Measurements from ENCODE around the gene RHBG. TPM values are rescaled to one million over a fixed set of nuclear protein-coding genes. Genes with fewer than 3 reads are reported as not detected.

The RHBG gene
- total RNA-seq, 1 experiment from 2014 or later: 5.7 TPM

DNA sequence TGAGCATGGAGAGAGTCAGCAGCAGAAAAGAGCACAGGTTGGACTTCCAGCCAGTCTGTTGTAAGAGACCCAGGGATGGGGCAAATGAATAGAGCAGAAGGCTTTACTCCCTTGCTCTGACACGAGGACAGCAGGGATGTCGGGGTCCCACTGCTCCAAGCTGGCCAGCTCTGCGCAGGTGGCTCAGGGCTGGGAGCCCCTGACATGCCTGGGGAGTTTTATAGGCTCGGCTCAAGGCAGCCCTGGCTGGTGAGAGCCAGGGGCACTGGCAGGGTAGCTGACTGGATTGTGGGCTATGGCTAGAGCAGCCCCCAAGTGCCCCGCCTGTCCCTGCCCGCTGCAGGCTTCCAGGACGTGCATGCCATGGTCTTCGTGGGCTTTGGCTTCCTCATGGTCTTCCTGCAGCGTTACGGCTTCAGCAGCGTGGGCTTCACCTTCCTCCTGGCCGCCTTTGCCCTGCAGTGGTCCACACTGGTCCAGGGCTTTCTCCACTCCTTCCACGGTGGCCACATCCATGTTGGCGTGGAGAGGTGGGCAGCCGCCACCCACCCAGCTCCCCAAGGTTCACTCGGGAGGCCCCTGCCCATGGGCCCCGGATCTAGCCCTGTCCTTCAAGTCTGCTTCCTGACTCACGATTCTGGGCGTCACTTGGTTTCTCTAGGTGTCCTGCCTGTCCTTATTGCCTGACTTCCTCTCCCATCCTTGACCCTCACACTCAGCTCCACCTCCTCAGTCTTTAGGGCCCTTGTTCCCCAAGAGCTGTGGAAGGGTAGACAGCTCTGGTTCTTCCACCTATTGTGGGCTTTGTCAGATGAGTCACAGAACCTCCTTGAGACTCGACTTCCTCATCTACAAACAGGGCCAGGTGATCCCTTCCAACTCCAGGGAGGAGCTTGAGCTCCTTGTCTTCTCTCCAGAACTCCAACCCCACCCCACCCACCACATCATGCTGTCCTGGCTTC, 8.2 kb downstream of the RHBG start (continued):
- TF ChIP-seq, protein P1, sequence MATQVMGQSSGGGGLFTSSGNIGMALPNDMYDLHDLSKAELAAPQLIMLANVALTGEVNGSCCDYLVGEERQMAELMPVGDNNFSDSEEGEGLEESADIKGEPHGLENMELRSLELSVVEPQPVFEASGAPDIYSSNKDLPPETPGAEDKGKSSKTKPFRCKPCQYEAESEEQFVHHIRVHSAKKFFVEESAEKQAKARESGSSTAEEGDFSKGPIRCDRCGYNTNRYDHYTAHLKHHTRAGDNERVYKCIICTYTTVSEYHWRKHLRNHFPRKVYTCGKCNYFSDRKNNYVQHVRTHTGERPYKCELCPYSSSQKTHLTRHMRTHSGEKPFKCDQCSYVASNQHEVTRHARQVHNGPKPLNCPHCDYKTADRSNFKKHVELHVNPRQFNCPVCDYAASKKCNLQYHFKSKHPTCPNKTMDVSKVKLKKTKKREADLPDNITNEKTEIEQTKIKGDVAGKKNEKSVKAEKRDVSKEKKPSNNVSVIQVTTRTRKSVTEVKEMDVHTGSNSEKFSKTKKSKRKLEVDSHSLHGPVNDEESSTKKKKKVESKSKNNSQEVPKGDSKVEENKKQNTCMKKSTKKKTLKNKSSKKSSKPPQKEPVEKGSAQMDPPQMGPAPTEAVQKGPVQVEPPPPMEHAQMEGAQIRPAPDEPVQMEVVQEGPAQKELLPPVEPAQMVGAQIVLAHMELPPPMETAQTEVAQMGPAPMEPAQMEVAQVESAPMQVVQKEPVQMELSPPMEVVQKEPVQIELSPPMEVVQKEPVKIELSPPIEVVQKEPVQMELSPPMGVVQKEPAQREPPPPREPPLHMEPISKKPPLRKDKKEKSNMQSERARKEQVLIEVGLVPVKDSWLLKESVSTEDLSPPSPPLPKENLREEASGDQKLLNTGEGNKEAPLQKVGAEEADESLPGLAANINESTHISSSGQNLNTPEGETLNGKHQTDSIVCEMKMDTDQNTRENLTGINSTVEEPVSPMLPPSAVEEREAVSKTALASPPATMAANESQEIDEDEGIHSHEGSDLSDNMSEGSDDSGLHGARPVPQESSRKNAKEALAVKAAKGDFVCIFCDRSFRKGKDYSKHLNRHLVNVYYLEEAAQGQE (IDR thresholded peaks at IDR 0.05; ENCODE audit: low read depth): no peak

DNA sequence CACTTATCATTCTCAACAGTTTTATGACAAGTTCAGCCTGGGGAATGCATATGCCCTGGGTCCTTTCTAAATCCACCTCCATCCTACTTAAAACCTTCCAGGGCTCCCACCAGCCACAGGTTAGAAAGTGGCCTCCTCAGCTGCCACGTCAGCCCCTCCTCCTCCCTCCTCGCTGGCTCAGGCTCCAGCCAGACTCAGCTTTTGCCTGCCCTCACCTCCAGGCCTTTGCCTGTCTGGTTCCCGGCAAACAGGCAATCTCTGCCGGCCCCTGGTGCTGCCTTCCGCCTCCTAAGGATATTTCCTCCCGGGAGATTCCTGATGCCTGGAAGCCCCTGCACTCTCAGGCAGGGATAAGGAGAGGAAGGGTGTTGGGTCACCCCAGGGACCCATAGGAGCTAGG, 9.5 kb downstream of the RHBG start:
- POLR2A ChIA-PET: no interaction called here
- Histone ChIP-seq H3K4me1 (ENCODE audit: control insufficient read depth in 1 of 2, insufficient read depth in 2 of 2, low read length in 2 of 2) (peaks cover 8 to 13% of the 10 kb centered on the region in 2 experiments), H3K27me3 (ENCODE audit: insufficient read depth, low read length) (no peaks in the 10 kb centered on the region), H3K4me3 (replicated peaks in 1 of 2; ENCODE audit: low read depth in 1 of 2, low read length in 2 of 2) (no peak overlapping the region), H3K79me2 (ENCODE audit: insufficient read depth, low read length) (no peaks in the 10 kb centered on the region), H2AFZ (ENCODE audit: low read depth, low read length, poor library complexity, severe bottlenecking) (no peak overlapping the region), H3K27ac (ENCODE audit: low read depth, low read length) (no peak overlapping the region), H3K9me3 (ENCODE audit: control insufficient read depth in 1 of 2, insufficient read depth in 1 of 2, low read depth in 1 of 2, low read length in 2 of 2) (no peaks in the 10 kb centered on the region), H3K4me2 (ENCODE audit: low read length) (no peak overlapping the region), H3K36me3 (ENCODE audit: control insufficient read depth in 1 of 2, insufficient read depth in 2 of 2, low read length in 2 of 2) (no peaks in the 10 kb centered on the region), H4K20me1 (ENCODE audit: insufficient read depth) (no peaks in the 10 kb centered on the region), H3K9me2 (ENCODE audit: insufficient read depth) (no peaks in the 10 kb centered on the region), H3K9ac (ENCODE audit: low read length) (no peak overlapping the region)
- no TSS peak for BruUV-seq (replicated peaks)
- ATAC-seq: no peak
- DNase-seq (ENCODE audit: low read depth, low spot score): no peak
- intact Hi-C loops (cut with micrococcal nuclease): no loop called here
- CTCF ChIA-PET: interaction anchor here (1.7 kb wide), 1 partner anchor 67 kb away, joined by 12 read pairs; no protein-coding TSS in a partner anchor
- RAD21 ChIA-PET (ENCODE audit: low non-redundant PET in 1 of 2, low total read pairs in 2 of 2, uncharacterized antibody in 2 of 2, unreplicated experiment in 2 of 2): no interaction called here
- TF ChIP-seq EZH2 (IDR thresholded peaks at IDR 0.05) (no peak), ELF1 (IDR thresholded peaks at IDR 0.05; ENCODE audit: borderline replicate concordance, low read depth) (no peak), POLR2A (IDR thresholded peaks at IDR 0.05; ENCODE audit: borderline replicate concordance, extremely low read depth, insufficient read depth, insufficient read length) (no peak), RAD21 (IDR thresholded peaks at IDR 0.05; ENCODE audit: low read depth) (no peak), CEBPB (IDR thresholded peaks at IDR 0.05; ENCODE audit: low read depth) (no peak), EZH2phosphoT487 (IDR thresholded peaks at IDR 0.05; ENCODE audit: borderline replicate concordance) (no peak), TCF7L2 (IDR thresholded peaks at IDR 0.05; ENCODE audit: borderline replicate concordance, extremely low read depth, insufficient read depth, insufficient read length) (no peak), MAX (IDR thresholded peaks at IDR 0.05) (no peak), FOSL1 (IDR thresholded peaks at IDR 0.05; ENCODE audit: low read depth) (no peak), SRF (IDR thresholded peaks at IDR 0.05; ENCODE audit: low read depth) (no peak), SP1 (IDR thresholded peaks at IDR 0.05; ENCODE audit: low read depth) (no peak), CBX3 (IDR thresholded peaks at IDR 0.05; ENCODE audit: low read depth) (no peak), EGR1 (IDR thresholded peaks at IDR 0.05; ENCODE audit: low read depth) (no peak), JUND (IDR thresholded peaks at IDR 0.05) (no peak), POLR2AphosphoS5 (IDR thresholded peaks at IDR 0.05; ENCODE audit: low read depth, low read length) (no peak)
- TF ChIP-seq, protein P2, sequence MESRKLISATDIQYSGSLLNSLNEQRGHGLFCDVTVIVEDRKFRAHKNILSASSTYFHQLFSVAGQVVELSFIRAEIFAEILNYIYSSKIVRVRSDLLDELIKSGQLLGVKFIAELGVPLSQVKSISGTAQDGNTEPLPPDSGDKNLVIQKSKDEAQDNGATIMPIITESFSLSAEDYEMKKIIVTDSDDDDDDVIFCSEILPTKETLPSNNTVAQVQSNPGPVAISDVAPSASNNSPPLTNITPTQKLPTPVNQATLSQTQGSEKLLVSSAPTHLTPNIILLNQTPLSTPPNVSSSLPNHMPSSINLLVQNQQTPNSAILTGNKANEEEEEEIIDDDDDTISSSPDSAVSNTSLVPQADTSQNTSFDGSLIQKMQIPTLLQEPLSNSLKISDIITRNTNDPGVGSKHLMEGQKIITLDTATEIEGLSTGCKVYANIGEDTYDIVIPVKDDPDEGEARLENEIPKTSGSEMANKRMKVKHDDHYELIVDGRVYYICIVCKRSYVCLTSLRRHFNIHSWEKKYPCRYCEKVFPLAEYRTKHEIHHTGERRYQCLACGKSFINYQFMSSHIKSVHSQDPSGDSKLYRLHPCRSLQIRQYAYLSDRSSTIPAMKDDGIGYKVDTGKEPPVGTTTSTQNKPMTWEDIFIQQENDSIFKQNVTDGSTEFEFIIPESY (IDR thresholded peaks at IDR 0.05; ENCODE audit: extremely low read depth, insufficient replicate concordance, low read length): no peak
- TF ChIP-seq, protein P3, sequence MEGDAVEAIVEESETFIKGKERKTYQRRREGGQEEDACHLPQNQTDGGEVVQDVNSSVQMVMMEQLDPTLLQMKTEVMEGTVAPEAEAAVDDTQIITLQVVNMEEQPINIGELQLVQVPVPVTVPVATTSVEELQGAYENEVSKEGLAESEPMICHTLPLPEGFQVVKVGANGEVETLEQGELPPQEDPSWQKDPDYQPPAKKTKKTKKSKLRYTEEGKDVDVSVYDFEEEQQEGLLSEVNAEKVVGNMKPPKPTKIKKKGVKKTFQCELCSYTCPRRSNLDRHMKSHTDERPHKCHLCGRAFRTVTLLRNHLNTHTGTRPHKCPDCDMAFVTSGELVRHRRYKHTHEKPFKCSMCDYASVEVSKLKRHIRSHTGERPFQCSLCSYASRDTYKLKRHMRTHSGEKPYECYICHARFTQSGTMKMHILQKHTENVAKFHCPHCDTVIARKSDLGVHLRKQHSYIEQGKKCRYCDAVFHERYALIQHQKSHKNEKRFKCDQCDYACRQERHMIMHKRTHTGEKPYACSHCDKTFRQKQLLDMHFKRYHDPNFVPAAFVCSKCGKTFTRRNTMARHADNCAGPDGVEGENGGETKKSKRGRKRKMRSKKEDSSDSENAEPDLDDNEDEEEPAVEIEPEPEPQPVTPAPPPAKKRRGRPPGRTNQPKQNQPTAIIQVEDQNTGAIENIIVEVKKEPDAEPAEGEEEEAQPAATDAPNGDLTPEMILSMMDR (IDR thresholded peaks at IDR 0.05 in 2 of 3, conservative IDR thresholded peaks at IDR 0.05 in 1 of 3; ENCODE audit: borderline replicate concordance in 1 of 3, insufficient read depth in 1 of 3, low read depth in 2 of 3, low read length in 2 of 3): no peak
